GM12892 (cell line): ENCODE data around the gene RLN1.

Experiments
- POLR2A ChIP-seq: IDR thresholded peaks from 2 replicates; pipeline ENCODE4 v1.6.1; 2011; ENCODE audit warnings: low read depth, low read length, control low read depth
- TAF1 ChIP-seq: IDR thresholded peaks from 2 replicates; pipeline ENCODE4 v1.6.1; 2011; ENCODE audit warnings: low read depth, mild to moderate bottlenecking, control low read depth, low read length, borderline replicate concordance

GRCh38 chr9:5384436-5384835, 44.8 kb upstream of the RLN1 start:
- TF ChIP-seq TAF1 (no peak), POLR2A (no peak)
